Left colon (tissue), 2 donors: ENCODE results near the gene CAPN15. TPM values are rescaled to one million over a fixed set of nuclear protein-coding genes. Genes with fewer than 3 reads are reported as not detected.
A peak's percentile ranks its signal among the peaks of the same experiment; 100 is the strongest.
"Not testable (repeated sequence)": the region's sequence is repeated elsewhere in the genome, so short reads cannot be mapped to it uniquely, and the experiment has no call there.

ENCODE experiments used
- ATAC-seq: fragments of 200-7000 bp; cut with Tn5 transposase; one replicate; pipeline ENCODE4 v1.9.1; 2020; ENCODE audit warnings: mild to moderate bottlenecking, moderate library complexity
- DNase-seq, 2 donors: peaks; one replicate each; pipeline ENCODE4 v3.0.0-alpha.2; 2020
- intact Hi-C, 2 donors: fragments of 100-400 bp; cut with DNase I in 1 of 2; cut with micrococcal nuclease in 1 of 2; formaldehyde crosslinking; loops; one replicate each; pipeline versions ENCODE4 v1.11.2 to v1.14.0; 2022; cut with DNase I, micrococcal nuclease
- microRNA-seq, 2 donors: library from miRNA; unstranded; fragments of <30 nt; microRNA quantifications; one replicate each; pipeline versions ENCODE4 v1.1.0 to v1.2.0, GENCODE V29; 2020
- total RNA-seq, 2 donors: library from RNA; stranded (reverse); fragmentation: NEBNext Ultra II Directional; extraction: Animal tissue kit (Norgen Biotek cat#: 25700); gene quantifications; one replicate each; pipeline ENCODE4 v1.2.1, GENCODE V29; 2021
- donor health status: DM: no; HTN: no; CAD: no.
- donor health status: DM: yes; HTN: yes; CAD: no.

Gene CAPN15
- total RNA-seq, 2 donors from 2014 or later = 98.8 to 102 TPM

GRCh38 chr16:595094-595528 lies 67.6 kb downstream of the CAPN15 start:
- DNase-seq = no peak
- ATAC-seq = no peak
- intact Hi-C loops = no loop called here

GRCh38 chr16:595942-596735 lies 68.6 kb downstream of the CAPN15 start:
- no peak for ATAC-seq
- intact Hi-C loops = no loop called here
- no peak for DNase-seq

- no peak for DNase-seq
- intact Hi-C loops = no loop called here
Measured at GRCh38 chr16:596736-597060, 69.2 kb downstream of the CAPN15 start.

GRCh38 chr16:597655-598054 lies 70.1 kb downstream of the CAPN15 start:
- intact Hi-C loops, ATAC-seq, DNase-seq: not testable (repeated sequence)

More at GRCh38 chr16:596736-597060, 69.2 kb downstream of the CAPN15 start:
- ATAC-seq = no peak

GRCh38 chr16:598823-599739 lies 71.6 kb downstream of the CAPN15 start:
- no peak for DNase-seq
- peak; percentile 76 for ATAC-seq
- intact Hi-C loops = no loop called here

- no peak for DNase-seq
- peak; percentile 27 for ATAC-seq
- intact Hi-C loops = no loop called here
Measured at GRCh38 chr16:600781-601180, 73.3 kb downstream of the CAPN15 start.

GRCh38 chr16:603933-604332 lies 76.4 kb downstream of the CAPN15 start:
- ATAC-seq (no peak), DNase-seq (no peak)
- intact Hi-C loops = no loop called here

Small RNA genes lying within 50 kb of the gene (microRNA-seq; reads per million reads assigned to microRNA genes)
- gene MIR3176 = 2.7 to 6.8 reads per million in 2 donors
- 0 reads per million in 2 donors for gene MIR5587

Other genes with a start within 250 kb of the CAPN15 start
- gene ARHGDIG, start 247.1 kb upstream of the CAPN15 start, total RNA-seq = 1 to 10 TPM; 2.4 to 6.5 TPM
- 1 to 10 TPM in 1 of 2 donors, under 1 TPM in 1; 0.67 to 2.1 TPM for gene PDIA2, start 244.5 kb upstream of the CAPN15 start, total RNA-seq
- gene AXIN1, start 175.0 kb upstream of the CAPN15 start, total RNA-seq = 10 to 100 TPM; 32.8 to 38.4 TPM
- 10 to 100 TPM; 47.7 to 48.2 TPM for gene MRPL28, start 157.2 kb upstream of the CAPN15 start, total RNA-seq
- 100 to 1,000 TPM; 116 to 130 TPM for gene PGAP6, start 145.7 kb upstream of the CAPN15 start, total RNA-seq
- 10 to 100 TPM; 38.4 to 39.1 TPM for gene NME4, start 130.5 kb upstream of the CAPN15 start, total RNA-seq
- gene DECR2, start 125.8 kb upstream of the CAPN15 start, total RNA-seq = 10 to 100 TPM; 60.6 to 61.8 TPM
- gene RAB11FIP3, start 102.1 kb upstream of the CAPN15 start, total RNA-seq = 10 to 100 TPM; 21.2 to 23.2 TPM
- not detected for gene PRR35, start 32.7 kb downstream of the CAPN15 start, total RNA-seq
- under 1 TPM in 1 of 2 donors, not detected in 1; 0.36 TPM for gene NHLRC4, start 39.3 kb downstream of the CAPN15 start, total RNA-seq
- 10 to 100 TPM; 37.6 to 39.5 TPM for gene PIGQ, start 42.3 kb downstream of the CAPN15 start, total RNA-seq
- gene RAB40C, start 62.4 kb downstream of the CAPN15 start, total RNA-seq = 10 to 100 TPM; 38.2 to 43.4 TPM
- gene WFIKKN1, start 103.3 kb downstream of the CAPN15 start, total RNA-seq = 1 to 10 TPM in 1 of 2 donors, under 1 TPM in 1; 0.64 to 3.6 TPM
- gene METTL26, start 108.6 kb downstream of the CAPN15 start, total RNA-seq = 10 to 100 TPM; 42.0 to 52.0 TPM
- gene MCRIP2, start 114.1 kb downstream of the CAPN15 start, total RNA-seq = 100 to 1,000 TPM in 1 of 2 donors, 10 to 100 TPM in 1; 98.5 to 161 TPM
- gene WDR90, start 121.7 kb downstream of the CAPN15 start, total RNA-seq = 10 to 100 TPM; 28.3 to 57.6 TPM
- gene RHOT2, start 140.4 kb downstream of the CAPN15 start, total RNA-seq = 100 to 1,000 TPM; 118 to 158 TPM
- gene RHBDL1, start 148.0 kb downstream of the CAPN15 start, total RNA-seq = 1 to 10 TPM; 4.4 to 5.3 TPM
- 100 to 1,000 TPM in 1 of 2 donors, 10 to 100 TPM in 1; 86.6 to 105 TPM for gene STUB1, start 152.7 kb downstream of the CAPN15 start, total RNA-seq
- 10 to 100 TPM; 41.6 to 49.2 TPM for gene JMJD8, start 156.6 kb downstream of the CAPN15 start, total RNA-seq
- 10 to 100 TPM in 1 of 2 donors, 1 to 10 TPM in 1; 9.5 to 10.6 TPM for gene WDR24, start 162.7 kb downstream of the CAPN15 start, total RNA-seq
- 1 to 10 TPM; 1.2 to 3.1 TPM for gene FBXL16, start 178.1 kb downstream of the CAPN15 start, total RNA-seq
- 10 to 100 TPM; 21.7 to 37.8 TPM for gene METRN, start 187.4 kb downstream of the CAPN15 start, total RNA-seq
- gene ANTKMT, start 193.4 kb downstream of the CAPN15 start, total RNA-seq = 10 to 100 TPM; 47.2 to 48.6 TPM
- under 1 TPM; 0.75 to 0.95 TPM for gene CCDC78, start 198.7 kb downstream of the CAPN15 start, total RNA-seq
- 1 to 10 TPM; 2.0 to 3.3 TPM for gene HAGHL, start 199.4 kb downstream of the CAPN15 start, total RNA-seq
- gene CIAO3, start 213.3 kb downstream of the CAPN15 start, total RNA-seq = 10 to 100 TPM; 36.0 to 50.2 TPM
- gene MSLN, start 233.0 kb downstream of the CAPN15 start, total RNA-seq = 1 to 10 TPM; 6.4 to 7.0 TPM